Measurements from ENCODE around the gene MRPL20.
"Not testable (repeated sequence)": the region's sequence is repeated elsewhere in the genome, so short reads cannot be mapped to it uniquely, and the experiment has no call there.

MRPL20 gene

GRCh38 chr1:1437033-1437903 is 30.2 kb upstream of the MRPL20 start:
- no peak for DNase-seq (ENCODE audit: low read depth)

GRCh38 chr1:1436630-1437032 is 29.5 kb upstream of the MRPL20 start:
- no peak for DNase-seq (ENCODE audit: low read depth)

- no peak for DNase-seq (ENCODE audit: low read depth)
Measured at GRCh38 chr1:1435911-1436629, 29.0 kb upstream of the MRPL20 start.

GRCh38 chr1:1435106-1435903 is 28.2 kb upstream of the MRPL20 start, which contains the start of gene VWA1:
TSS of gene VWA1 (plus strand) at chr1:1435690. CDS start at chr1:1435749, 59 bp downstream.
- no peak for DNase-seq (ENCODE audit: low read depth)

- DNase-seq (ENCODE audit: low read depth): no peak
Measured at GRCh38 chr1:1434824-1435105, 27.7 kb upstream of the MRPL20 start.

GRCh38 chr1:1434131-1434823 is 27.2 kb upstream of the MRPL20 start:
- DNase-seq (ENCODE audit: low read depth): no peak

- DNase-seq (ENCODE audit: low read depth): peak; percentile 25
Measured at GRCh38 chr1:1433804-1434130, 26.7 kb upstream of the MRPL20 start.

GRCh38 chr1:1432951-1433803 is 26.1 kb upstream of the MRPL20 start:
- no peak for DNase-seq (ENCODE audit: low read depth)

- DNase-seq (ENCODE audit: low read depth): no peak
Measured at GRCh38 chr1:1432274-1432950, 25.3 kb upstream of the MRPL20 start.

GRCh38 chr1:1431845-1432273 is 24.8 kb upstream of the MRPL20 start:
- no peak for DNase-seq (ENCODE audit: low read depth)

- no peak for DNase-seq (ENCODE audit: low read depth)
Measured at GRCh38 chr1:1430992-1431844, 24.1 kb upstream of the MRPL20 start.

- DNase-seq (ENCODE audit: low read depth): peak; percentile 30
Measured at GRCh38 chr1:1430114-1430982, 23.3 kb upstream of the MRPL20 start.

GRCh38 chr1:1429671-1430073 is 22.6 kb upstream of the MRPL20 start:
- DNase-seq (ENCODE audit: low read depth): no peak

GRCh38 chr1:1428967-1429366 is 21.9 kb upstream of the MRPL20 start:
- DNase-seq (ENCODE audit: low read depth): not testable (repeated sequence)

- DNase-seq (ENCODE audit: low read depth): no peak
Measured at GRCh38 chr1:1428174-1428573, 21.1 kb upstream of the MRPL20 start.

- no peak for DNase-seq (ENCODE audit: low read depth)
Measured at GRCh38 chr1:1427820-1428148, 20.7 kb upstream of the MRPL20 start.

- DNase-seq (ENCODE audit: low read depth): no peak
Measured at GRCh38 chr1:1427106-1427819, 20.2 kb upstream of the MRPL20 start.

- DNase-seq (ENCODE audit: low read depth): no peak
Measured at GRCh38 chr1:1426496-1427105, 19.5 kb upstream of the MRPL20 start.
